ENCODE results near the gene EHD4. TPM values are rescaled to one million over a fixed set of nuclear protein-coding genes. Genes with fewer than 3 reads are reported as not detected.
A peak's percentile ranks its signal among the peaks of the same experiment; 100 is the strongest.

The EHD4 gene
- total and polyA plus RNA-seq, 9 of the 15 experiments (the other 6 are each of a cell fraction or from before 2014, with no cell fraction given), result 0.89 to 10.3 (median 6.4) TPM

GRCh38 chr15:41881920-41882688 lies 90.3 kb downstream of the EHD4 start (continued):
- TF ChIP-seq VEZF1 (CRISPR knock-in tag; IDR thresholded peaks at IDR 0.05) (0 out of 2 replicates have a peak, but pooled peaks have one; percentile 20), KLF16 (IDR thresholded peaks at IDR 0.05) (no peak), CBFA2T2 (conservative IDR thresholded peaks at IDR 0.05) (no peak), MAX (CRISPR knock-in tag; IDR thresholded peaks at IDR 0.05) (peak; percentile 78), FOXP1 (CRISPR knock-in tag; IDR thresholded peaks at IDR 0.05) (0 out of 2 replicates have a peak, but pooled peaks have one; percentile 29), BHLHE40 (IDR thresholded peaks at IDR 0.05; ENCODE audit: low read length) (0 out of 2 replicates have a peak, but pooled peaks have one; percentile 30), ZBTB9 (CRISPR knock-in tag; IDR thresholded peaks at IDR 0.05) (no peak), RBM17 (IDR thresholded peaks at IDR 0.05; ENCODE audit: borderline replicate concordance, low read depth, low read length) (no peak), E2F6 (IDR thresholded peaks at IDR 0.05; ENCODE audit: borderline replicate concordance in 1 of 2, extremely low read depth in 1 of 2, insufficient read depth in 1 of 2, insufficient read length in 1 of 2, low read depth in 1 of 2, low read length in 1 of 2, poor library complexity in 1 of 2, severe bottlenecking in 1 of 2) (peak; percentile 80 to 97), CBX3 (IDR thresholded peaks at IDR 0.05; ENCODE audit: borderline replicate concordance in 1 of 2, low read length in 2 of 2) (0 out of 3 replicates have a peak, but pooled peaks of 1 of the 2 experiments have one; percentile 20), USF1 (CRISPR knock-in tag; IDR thresholded peaks at IDR 0.05) (peak; percentile 23; the same call in 1 of the 2 replicates), ZEB2 (IDR thresholded peaks at IDR 0.05) (no peak)

Data from K562 (cell line).